Measurements from ENCODE around the gene FAM9C.
"Not testable (repeated sequence)": the region's sequence is repeated elsewhere in the genome, so short reads cannot be mapped to it uniquely, and the experiment has no call there.

FAM9C gene

DNA sequence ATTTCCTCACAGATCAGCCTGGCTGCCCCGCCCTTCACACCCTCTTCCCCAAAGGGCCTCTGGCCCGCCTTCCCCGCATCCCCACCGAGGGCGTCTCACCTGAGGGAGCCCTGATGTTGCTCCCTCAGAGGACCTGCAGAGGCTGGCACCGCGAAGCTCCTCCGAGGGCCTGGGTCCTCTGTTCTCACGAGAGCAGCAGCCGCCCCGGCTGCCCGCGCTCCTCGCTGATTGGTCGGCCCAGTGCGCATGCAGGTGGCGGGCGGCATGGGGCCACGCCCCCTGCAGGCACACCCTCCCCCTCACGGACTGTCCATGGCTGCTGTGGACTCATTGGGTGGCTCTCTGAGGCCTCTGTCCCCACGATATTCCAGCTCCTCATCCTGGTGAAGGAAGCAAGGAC is at the start of gene FAM9C:
TSS of gene FAM9C (minus strand) at position 180 of the 400 bp plus-strand sequence. CDS start 831 bp downstream, outside the sequence.
- H3K9me3 ChIP-seq (ENCODE audit: control insufficient read depth, insufficient read depth, low read length): no peaks in the 10 kb centered on the region
- no peaks in the 10 kb centered on the region for H3K27me3 ChIP-seq (ENCODE audit: control insufficient read depth, insufficient read depth, low read length)
- no peaks in the 10 kb centered on the region for H3K4me1 ChIP-seq (ENCODE audit: control insufficient read depth, insufficient read depth, low read length)
- H3K36me3 ChIP-seq (ENCODE audit: control insufficient read depth, insufficient read depth, low read length): no peaks in the 10 kb centered on the region
- H3K4me3 ChIP-seq (ENCODE audit: low read depth, low read length): no peak within 1 kb of the TSS
- H3K9ac ChIP-seq (ENCODE audit: low read depth, low read length): no peak within 1 kb of the TSS

DNA sequence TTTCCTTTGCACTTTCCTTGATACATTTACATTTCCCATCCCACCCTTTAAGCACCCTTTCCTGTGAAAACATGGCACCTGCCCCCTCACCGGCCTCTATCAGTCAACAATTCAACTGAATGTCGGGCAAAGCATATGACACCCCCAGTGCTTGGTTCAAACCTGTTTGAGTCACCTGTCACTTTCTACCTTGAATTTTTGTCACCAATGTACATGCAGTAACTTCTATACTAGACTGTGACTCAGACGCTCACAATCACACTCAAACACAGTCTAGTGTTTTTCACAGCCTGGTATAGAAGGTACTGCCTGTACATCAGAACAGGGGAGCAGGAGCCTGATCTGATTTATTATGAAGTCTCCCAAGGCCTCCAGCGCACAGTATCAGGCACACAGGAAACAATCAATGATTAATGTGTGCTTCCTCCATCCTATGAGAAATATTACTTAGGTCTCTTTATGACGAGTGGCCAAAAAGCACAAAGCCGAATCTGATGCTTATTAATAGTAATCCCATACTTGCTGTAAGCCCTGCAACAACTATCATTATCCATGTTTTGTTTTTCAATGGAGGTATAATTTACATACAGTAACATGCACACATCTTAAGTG is 49.2 kb upstream of the FAM9C start:
- Histone ChIP-seq H3K27me3 (ENCODE audit: control insufficient read depth, insufficient read depth, low read length) (no peaks in the 10 kb centered on the region), H3K36me3 (ENCODE audit: control insufficient read depth, insufficient read depth, low read length) (no peaks in the 10 kb centered on the region), H3K4me3 (ENCODE audit: low read depth, low read length) (no peak overlapping the region), H3K4me1 (ENCODE audit: control insufficient read depth, insufficient read depth, low read length) (no peaks in the 10 kb centered on the region), H3K9ac (ENCODE audit: low read depth, low read length) (no peak overlapping the region), H3K9me3 (ENCODE audit: control insufficient read depth, insufficient read depth, low read length) (no peaks in the 10 kb centered on the region)

DNA sequence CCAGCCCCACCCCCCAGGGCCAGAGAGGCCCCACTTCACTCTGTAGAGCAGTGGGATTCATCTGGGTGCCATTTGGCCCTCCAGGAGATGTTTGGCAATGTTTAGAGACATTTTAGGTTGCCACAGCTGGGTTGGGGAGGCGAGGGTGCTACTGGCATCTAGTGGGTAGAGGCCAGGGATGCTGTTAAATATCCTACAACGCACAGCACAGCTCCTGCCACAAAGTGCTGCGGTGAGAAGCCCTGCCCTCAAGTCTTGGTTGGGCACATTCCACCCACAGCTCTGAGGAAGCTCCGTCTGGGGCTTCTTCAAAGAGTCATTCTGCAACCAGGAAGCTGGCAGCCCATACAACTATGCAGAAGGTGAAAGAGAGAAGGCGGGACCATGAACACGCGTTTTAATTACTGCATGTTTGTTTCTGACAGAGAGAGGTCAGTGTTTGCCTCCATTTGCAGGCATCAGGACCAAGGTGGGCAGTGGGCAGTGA is 48.1 kb upstream of the FAM9C start:
- Histone ChIP-seq H3K36me3 (ENCODE audit: control insufficient read depth, insufficient read depth, low read length) (no peaks in the 10 kb centered on the region), H3K9me3 (ENCODE audit: control insufficient read depth, insufficient read depth, low read length) (no peaks in the 10 kb centered on the region), H3K4me3 (ENCODE audit: low read depth, low read length) (no peak overlapping the region), H3K27me3 (ENCODE audit: control insufficient read depth, insufficient read depth, low read length) (no peaks in the 10 kb centered on the region), H3K9ac (ENCODE audit: low read depth, low read length) (no peak overlapping the region), H3K4me1 (ENCODE audit: control insufficient read depth, insufficient read depth, low read length) (no peaks in the 10 kb centered on the region)

DNA sequence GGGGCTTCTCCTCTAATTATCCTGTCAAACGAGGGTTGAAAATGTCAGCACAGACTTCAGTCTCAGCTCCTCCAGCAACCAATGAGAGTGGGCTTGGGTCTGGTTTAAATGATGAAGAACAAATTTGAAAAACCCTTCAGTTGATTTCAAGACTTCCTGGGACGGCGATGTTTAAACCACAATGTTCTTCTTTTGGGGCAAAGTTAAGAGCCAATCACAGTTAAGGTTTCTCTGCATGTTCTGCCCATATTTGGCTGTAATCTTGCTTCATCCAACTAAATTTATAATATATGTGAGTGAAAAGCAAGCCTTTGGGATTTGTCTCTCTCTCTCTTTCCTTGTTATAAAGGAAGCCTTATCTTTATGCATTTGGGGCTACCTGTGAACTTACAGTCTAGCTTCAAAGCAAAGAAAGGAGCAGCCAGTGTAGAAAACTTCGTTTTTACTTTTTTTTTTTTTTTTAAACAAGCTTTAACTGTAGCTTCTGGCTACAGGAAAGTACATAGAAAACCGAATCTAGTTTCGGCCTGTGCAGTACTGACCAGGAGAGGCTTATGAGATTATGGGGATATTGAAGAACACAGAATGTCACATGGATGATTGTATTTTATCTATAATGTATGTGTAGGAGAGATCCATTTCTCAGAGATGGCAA is 46.8 kb upstream of the FAM9C start:
- Histone ChIP-seq H3K27me3 (ENCODE audit: control insufficient read depth, insufficient read depth, low read length) (no peaks in the 10 kb centered on the region), H3K4me3 (ENCODE audit: low read depth, low read length) (no peak overlapping the region), H3K9me3 (ENCODE audit: control insufficient read depth, insufficient read depth, low read length) (no peaks in the 10 kb centered on the region), H3K36me3 (ENCODE audit: control insufficient read depth, insufficient read depth, low read length) (no peaks in the 10 kb centered on the region), H3K9ac (ENCODE audit: low read depth, low read length) (no peak overlapping the region), H3K4me1 (ENCODE audit: control insufficient read depth, insufficient read depth, low read length) (no peaks in the 10 kb centered on the region)

DNA sequence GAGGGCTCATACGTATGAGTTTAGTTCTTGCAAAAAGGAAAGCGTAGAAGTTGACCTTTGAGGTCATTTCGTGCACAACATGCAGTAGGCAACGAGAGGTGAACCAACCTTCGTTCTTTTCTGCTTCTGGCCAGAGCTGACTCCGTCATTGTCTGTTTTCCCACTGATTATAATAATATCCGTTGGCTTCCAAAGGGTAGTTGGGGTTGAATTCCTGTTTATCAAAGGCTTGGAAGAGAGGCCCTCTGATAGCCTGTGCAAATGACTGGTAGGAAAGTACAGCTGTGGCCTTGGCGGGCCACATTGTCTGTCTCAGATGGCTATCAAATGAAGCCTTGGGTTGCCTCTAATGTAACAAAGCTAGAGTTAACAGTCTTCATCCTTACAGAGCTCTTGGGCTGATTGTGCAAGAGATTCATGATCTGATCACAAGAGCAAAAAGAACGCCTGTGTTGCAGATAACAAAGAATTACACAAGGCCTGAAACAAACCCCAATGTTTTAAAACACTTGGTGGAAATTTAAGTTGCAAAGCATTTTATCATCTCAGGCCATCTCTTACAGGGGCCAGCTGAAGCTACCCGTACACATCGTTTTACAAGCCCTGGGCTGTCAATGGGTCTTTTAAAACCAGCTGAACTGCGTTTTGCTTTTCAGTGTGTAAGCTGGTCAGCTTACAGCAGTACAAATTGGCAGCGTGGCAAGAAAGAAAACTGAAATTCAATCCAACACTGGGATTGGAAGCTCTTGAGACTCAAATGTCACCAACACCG is 46.1 kb upstream of the FAM9C start:
- Histone ChIP-seq H3K4me3 (ENCODE audit: low read depth, low read length) (no peak overlapping the region), H3K27me3 (ENCODE audit: control insufficient read depth, insufficient read depth, low read length) (no peaks in the 10 kb centered on the region), H3K9ac (ENCODE audit: low read depth, low read length) (no peak overlapping the region), H3K36me3 (ENCODE audit: control insufficient read depth, insufficient read depth, low read length) (no peaks in the 10 kb centered on the region), H3K9me3 (ENCODE audit: control insufficient read depth, insufficient read depth, low read length) (no peaks in the 10 kb centered on the region), H3K4me1 (ENCODE audit: control insufficient read depth, insufficient read depth, low read length) (no peaks in the 10 kb centered on the region)

DNA sequence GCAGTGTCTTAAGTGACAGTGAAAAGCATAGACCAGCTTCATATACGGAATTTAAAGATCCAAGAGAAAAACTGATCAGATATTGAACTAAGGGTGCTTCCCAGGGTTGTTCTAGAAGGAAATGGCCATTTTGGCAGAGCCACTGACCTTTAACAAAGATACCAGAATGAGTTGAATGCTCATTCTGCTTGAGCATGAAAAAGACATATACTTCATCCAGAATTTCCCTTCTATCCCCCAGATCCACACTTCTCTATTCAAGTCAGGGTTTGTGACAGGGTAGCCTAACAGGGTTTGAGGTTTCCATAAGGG is 45.6 kb upstream of the FAM9C start:
- Histone ChIP-seq H3K4me3 (ENCODE audit: low read depth, low read length) (no peak overlapping the region), H3K36me3 (ENCODE audit: control insufficient read depth, insufficient read depth, low read length) (no peaks in the 10 kb centered on the region), H3K9me3 (ENCODE audit: control insufficient read depth, insufficient read depth, low read length) (no peaks in the 10 kb centered on the region), H3K27me3 (ENCODE audit: control insufficient read depth, insufficient read depth, low read length) (no peaks in the 10 kb centered on the region), H3K9ac (ENCODE audit: low read depth, low read length) (no peak overlapping the region), H3K4me1 (ENCODE audit: control insufficient read depth, insufficient read depth, low read length) (no peaks in the 10 kb centered on the region)

DNA sequence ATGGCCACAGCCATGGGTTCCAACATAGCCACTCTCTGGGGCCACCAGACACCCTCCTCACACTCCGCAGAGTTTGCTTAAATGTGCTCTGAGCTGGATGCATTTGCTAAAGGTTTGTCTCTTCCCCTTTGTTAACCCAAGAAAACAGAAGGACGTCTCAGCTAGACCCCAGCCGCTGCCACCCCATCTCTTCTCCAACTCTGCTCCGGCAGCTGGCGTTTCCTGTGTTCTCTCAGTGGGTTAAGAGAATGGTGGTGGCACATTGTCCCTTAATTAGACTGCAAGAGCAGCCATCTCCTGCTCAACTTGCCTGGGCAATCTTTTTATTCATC is 43.7 kb upstream of the FAM9C start:
- no peaks in the 10 kb centered on the region for H3K36me3 ChIP-seq (ENCODE audit: control insufficient read depth, insufficient read depth, low read length)
- peaks cover 6% of the 10 kb centered on the region for H3K4me1 ChIP-seq (ENCODE audit: control insufficient read depth, insufficient read depth, low read length)
- no peaks in the 10 kb centered on the region for H3K9me3 ChIP-seq (ENCODE audit: control insufficient read depth, insufficient read depth, low read length)
- H3K4me3 ChIP-seq (ENCODE audit: low read depth, low read length): no peak overlapping the region
- no peak overlapping the region for H3K9ac ChIP-seq (ENCODE audit: low read depth, low read length)
- H3K27me3 ChIP-seq (ENCODE audit: control insufficient read depth, insufficient read depth, low read length): no peaks in the 10 kb centered on the region

DNA sequence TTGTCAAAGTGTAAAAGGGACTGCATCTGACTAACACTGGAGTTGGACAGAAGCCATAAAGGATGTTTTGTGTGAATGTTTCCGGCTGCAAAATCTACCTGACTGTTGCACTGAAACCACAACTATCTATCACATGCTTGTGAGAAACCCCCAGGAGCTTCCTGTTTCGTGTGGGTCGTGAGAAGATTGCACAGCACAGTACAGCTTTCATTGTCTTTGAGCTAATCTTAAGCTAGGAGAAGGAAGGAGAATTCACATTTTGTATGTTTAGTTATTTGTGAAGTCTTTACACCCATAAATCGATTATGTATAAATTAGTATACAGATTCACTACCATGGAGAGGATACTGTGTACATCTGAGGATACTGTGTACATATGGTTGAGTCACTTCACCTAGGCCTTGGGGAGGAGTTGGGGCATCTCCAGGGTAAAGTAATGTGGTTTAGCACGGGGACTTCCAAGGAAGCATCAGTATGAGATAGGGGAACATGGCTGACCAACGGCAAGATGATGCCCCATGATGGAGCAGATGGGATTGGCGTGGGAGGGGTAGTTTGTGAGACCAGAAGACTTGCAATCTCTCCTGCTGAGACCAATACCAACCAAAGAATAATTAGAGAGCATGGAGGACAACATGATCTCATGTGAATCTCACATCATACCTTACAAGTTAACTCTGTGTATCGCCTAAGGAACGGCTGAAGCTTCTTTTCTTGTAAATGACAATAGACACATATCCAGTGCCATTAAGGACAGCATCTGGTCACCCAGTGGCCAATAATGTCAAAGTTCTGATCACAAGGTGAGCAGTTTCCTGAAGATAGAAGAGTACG is 43.1 kb upstream of the FAM9C start:
- Histone ChIP-seq H3K4me1 (ENCODE audit: control insufficient read depth, insufficient read depth, low read length) (peaks cover 6% of the 10 kb centered on the region), H3K9me3 (ENCODE audit: control insufficient read depth, insufficient read depth, low read length) (no peaks in the 10 kb centered on the region), H3K27me3 (ENCODE audit: control insufficient read depth, insufficient read depth, low read length) (no peaks in the 10 kb centered on the region), H3K9ac (ENCODE audit: low read depth, low read length) (no peak overlapping the region), H3K36me3 (ENCODE audit: control insufficient read depth, insufficient read depth, low read length) (no peaks in the 10 kb centered on the region), H3K4me3 (ENCODE audit: low read depth, low read length) (no peak overlapping the region)

DNA sequence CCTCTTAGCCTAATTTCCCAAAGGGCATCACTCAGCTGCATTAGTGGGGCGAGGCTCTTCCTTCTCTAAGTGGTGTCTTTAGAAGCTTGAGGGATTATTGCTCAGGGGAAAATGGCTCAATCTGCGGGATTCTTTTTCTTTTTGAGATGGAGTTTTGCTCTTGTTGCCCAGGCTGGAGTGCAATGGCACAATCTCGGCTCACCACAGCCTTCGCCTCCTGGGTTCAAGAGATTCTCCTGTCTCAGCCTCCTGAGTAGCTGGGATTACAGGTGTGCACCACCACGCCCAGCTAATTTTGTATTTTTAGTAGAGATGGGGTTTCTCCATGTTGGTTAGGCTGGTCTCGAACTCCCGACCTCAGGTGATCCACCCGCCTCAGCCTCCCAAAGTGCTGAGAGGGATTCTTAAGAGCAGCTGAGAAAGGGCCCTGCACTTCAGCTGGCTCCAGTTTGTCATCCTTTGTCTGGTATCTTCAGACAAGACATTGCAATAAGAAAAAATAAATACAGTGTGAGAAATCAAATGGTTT is 42.4 kb upstream of the FAM9C start:
- not testable (repeated sequence) for H3K36me3 ChIP-seq (ENCODE audit: control insufficient read depth, insufficient read depth, low read length); H3K4me1 ChIP-seq (ENCODE audit: control insufficient read depth, insufficient read depth, low read length); H3K27me3 ChIP-seq (ENCODE audit: control insufficient read depth, insufficient read depth, low read length); H3K4me3 ChIP-seq (ENCODE audit: low read depth, low read length); H3K9ac ChIP-seq (ENCODE audit: low read depth, low read length); H3K9me3 ChIP-seq (ENCODE audit: control insufficient read depth, insufficient read depth, low read length)

DNA sequence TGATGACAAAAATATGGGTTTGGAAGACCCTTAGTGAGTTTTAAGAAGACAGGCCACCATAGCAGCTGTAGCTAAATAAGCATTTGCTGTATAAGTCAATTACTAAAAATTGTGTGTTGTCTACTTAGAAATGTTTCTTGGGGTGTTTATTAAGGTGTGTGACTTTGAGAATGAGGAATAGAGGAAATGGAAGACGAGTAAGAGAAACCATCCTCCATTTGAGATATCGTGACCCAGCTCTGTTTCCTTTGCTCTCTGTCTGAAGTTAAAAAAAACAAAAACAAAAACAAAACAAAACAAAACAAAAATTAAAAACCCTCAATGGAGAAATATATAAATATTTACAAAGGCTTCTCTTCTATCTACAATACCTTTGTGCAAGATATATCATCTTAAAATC is 41.7 kb upstream of the FAM9C start:
- H3K27me3 ChIP-seq (ENCODE audit: control insufficient read depth, insufficient read depth, low read length): no peaks in the 10 kb centered on the region
- H3K9me3 ChIP-seq (ENCODE audit: control insufficient read depth, insufficient read depth, low read length): no peaks in the 10 kb centered on the region
- H3K4me1 ChIP-seq (ENCODE audit: control insufficient read depth, insufficient read depth, low read length): peaks cover 6% of the 10 kb centered on the region
- H3K4me3 ChIP-seq (ENCODE audit: low read depth, low read length): no peak overlapping the region
- no peak overlapping the region for H3K9ac ChIP-seq (ENCODE audit: low read depth, low read length)
- H3K36me3 ChIP-seq (ENCODE audit: control insufficient read depth, insufficient read depth, low read length): no peaks in the 10 kb centered on the region

DNA sequence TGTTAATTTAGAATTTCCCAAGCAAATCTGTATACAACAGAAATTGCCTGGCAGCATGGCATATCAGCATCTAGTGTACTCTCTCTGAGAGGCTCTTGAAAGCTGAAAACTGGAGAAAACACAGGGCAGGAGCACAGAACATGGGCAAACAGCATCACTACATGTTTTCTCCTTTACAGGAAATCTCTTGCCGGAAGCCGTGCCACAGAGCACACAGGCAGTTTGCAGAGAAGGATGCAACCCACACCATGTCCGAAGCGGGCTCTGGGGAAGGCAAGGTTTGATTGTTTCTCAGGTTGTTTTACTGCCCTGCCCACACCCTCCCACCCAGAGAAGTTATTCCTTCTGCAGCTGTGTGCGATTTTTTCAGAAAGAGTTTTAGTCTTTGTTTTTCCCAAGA is 41.1 kb upstream of the FAM9C start:
- Histone ChIP-seq H3K4me1 (ENCODE audit: control insufficient read depth, insufficient read depth, low read length) (peaks cover 6% of the 10 kb centered on the region), H3K9me3 (ENCODE audit: control insufficient read depth, insufficient read depth, low read length) (no peaks in the 10 kb centered on the region), H3K27me3 (ENCODE audit: control insufficient read depth, insufficient read depth, low read length) (no peaks in the 10 kb centered on the region), H3K4me3 (ENCODE audit: low read depth, low read length) (no peak overlapping the region), H3K36me3 (ENCODE audit: control insufficient read depth, insufficient read depth, low read length) (no peaks in the 10 kb centered on the region), H3K9ac (ENCODE audit: low read depth, low read length) (no peak overlapping the region)
